Cardiac septum (tissue), 1 donor: ENCODE data around the gene ARHGEF10L. TPM values are rescaled to one million over a fixed set of nuclear protein-coding genes. Genes with fewer than 3 reads are reported as not detected.

Source experiments
- DNase-seq: peaks from one replicate; pipeline ENCODE4 v3.0.0-alpha.2; 2020; ENCODE audit warnings: low spot score
- intact Hi-C: fragments of 100-400 bp; cut with DNase I; formaldehyde crosslinking; loops from one replicate; pipeline ENCODE4 v1.14.0; 2022
- total RNA-seq: library from RNA; stranded (reverse); fragmentation: NEBNext Ultra II Directional; extraction: Animal tissue kit (Norgen Biotek cat#: 25700); gene quantifications from one replicate; pipeline ENCODE4 v1.2.1, GENCODE V29; 2021
- donor health status: DM: no; HTN: no; CAD: no.

The ARHGEF10L gene
- total RNA-seq, 1 donor from 2014 or later = 59.8 TPM

- no peak for DNase-seq
- intact Hi-C loops = no loop called here
Measured at GRCh38 chr1:17676387-17677060, 137.0 kb downstream of the ARHGEF10L start.

- no peak for DNase-seq
- intact Hi-C loops = no loop called here
Measured at GRCh38 chr1:17678011-17678410, 138.5 kb downstream of the ARHGEF10L start.

DNA sequence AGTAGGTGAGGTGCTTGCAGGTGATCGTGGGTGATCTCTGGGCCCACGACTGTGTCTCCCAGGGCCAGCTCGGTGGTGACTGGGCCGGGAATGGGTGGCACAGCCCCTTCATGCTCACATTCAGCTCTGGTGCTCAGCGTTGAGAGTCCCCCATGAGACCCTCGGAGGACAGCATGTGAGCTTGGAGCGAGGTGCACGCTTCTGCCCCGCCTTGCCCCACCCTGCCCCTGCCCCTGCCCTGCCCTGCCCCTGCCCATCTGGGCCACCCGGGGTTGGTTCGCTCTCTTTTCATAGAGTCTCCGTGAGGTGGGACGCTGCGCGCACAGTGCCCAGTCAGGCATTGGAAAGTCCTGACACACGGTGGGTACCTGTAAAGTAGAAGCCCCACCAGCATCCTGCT, 140.4 kb downstream of the ARHGEF10L start:
- no peak for DNase-seq
- intact Hi-C loops = no loop called here

GRCh38 chr1:17680308-17680707, 140.8 kb downstream of the ARHGEF10L start:
- intact Hi-C loops = no loop called here
- no peak for DNase-seq

GRCh38 chr1:17682400-17682799, 142.9 kb downstream of the ARHGEF10L start:
- no peak for DNase-seq
- intact Hi-C loops = no loop called here

- DNase-seq = no peak
- intact Hi-C loops = no loop called here
Measured at GRCh38 chr1:17683598-17683997, 144.1 kb downstream of the ARHGEF10L start.

DNA sequence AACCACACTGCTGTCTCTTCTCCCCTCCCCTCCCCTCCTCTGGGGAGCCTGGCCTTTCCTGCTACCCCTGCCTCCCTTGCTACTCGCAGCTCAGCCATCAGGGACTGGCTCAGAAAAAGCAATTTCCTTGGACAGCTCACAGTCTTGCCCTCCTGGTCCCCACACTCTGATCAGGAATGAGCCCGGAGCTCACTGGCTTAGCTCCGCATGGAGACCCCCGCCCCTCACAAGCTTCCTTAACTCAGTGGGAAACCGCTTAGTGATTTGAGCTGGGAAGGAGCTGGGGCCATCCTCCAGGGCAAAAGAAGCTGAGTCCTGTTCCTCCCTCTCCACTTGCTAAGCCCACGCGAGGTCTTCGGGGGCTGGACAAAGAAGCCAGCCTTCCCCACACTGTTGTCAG, 145.3 kb downstream of the ARHGEF10L start:
- DNase-seq = no peak

GRCh38 chr1:17686258-17686657, 146.8 kb downstream of the ARHGEF10L start:
- intact Hi-C loops = no loop called here
- no peak for DNase-seq

More for the DNA sequence above, 145.3 kb downstream of the ARHGEF10L start:
- intact Hi-C loops = no loop called here

DNA sequence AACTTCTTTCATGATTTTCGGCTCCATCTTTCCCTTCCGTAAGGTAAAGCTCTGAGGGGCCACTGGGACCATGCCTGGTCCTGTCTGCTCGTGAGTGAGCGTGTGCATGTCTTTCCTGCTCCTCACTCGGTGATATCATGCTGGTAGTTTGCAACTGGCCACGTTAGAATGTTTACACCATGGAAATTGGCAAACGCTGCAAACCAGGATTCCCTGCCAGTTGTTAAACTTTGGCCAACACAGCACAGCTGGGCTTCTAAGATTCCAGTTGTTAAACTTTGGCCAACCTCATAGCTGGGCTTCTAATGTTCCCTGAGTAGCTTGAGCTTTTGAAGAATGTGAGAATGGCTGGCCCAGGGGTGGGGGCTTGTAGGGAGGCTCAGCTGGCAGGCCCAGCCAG, 147.6 kb downstream of the ARHGEF10L start:
- no peak for DNase-seq
- intact Hi-C loops = no loop called here

DNA sequence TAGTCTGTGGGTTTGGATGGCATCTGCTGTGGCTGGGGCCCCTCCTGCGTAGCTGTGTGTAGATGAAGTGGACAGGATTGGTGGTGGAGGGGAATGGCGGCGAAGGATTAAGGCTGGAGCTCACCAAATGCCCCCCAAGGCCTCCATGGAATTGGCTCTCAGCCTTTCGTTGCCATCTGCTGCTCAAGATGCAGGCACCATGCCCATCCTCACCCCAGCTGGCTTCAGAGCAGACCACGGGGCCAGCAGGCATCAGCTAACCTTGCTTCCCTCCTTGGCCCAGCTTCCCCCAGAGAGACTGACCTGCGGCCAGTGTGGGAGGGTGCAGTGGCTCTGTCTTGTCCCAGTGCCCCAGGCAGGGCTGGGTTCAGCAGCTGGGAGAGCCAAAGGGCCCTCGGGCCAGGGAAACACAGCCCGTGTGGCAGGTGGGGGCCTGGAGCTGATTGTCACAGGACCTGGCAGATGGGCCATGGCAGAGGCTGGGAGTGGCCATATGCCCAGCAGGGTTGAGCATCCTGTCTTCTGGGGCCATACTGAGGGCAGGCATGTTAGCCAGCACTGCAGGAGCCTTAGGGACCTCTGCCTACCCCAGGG, 148.8 kb downstream of the ARHGEF10L start:
- intact Hi-C loops = no loop called here
- no peak for DNase-seq

DNA sequence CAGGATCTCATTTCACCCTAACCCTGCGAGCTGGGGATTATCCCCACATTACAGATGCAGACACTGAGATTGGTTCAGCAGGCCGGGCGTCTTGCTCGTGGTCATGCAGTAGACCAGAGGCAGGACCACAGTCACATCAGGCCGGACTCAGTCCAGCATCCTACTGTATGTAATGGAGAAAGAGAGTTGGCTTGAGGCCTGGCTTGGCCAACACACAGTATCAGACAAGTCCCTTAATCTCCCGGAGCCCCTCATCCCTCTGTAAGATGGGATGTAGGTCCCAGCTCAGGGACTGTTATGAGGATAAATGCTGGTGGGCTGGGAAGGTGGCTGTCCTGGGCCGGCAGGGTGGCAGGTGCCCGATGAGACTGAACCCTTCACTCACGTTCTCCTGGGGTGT, 149.5 kb downstream of the ARHGEF10L start:
- no peak for DNase-seq
- intact Hi-C loops = no loop called here

GRCh38 chr1:17690906-17691634, 151.6 kb downstream of the ARHGEF10L start:
- DNase-seq = no peak

DNA sequence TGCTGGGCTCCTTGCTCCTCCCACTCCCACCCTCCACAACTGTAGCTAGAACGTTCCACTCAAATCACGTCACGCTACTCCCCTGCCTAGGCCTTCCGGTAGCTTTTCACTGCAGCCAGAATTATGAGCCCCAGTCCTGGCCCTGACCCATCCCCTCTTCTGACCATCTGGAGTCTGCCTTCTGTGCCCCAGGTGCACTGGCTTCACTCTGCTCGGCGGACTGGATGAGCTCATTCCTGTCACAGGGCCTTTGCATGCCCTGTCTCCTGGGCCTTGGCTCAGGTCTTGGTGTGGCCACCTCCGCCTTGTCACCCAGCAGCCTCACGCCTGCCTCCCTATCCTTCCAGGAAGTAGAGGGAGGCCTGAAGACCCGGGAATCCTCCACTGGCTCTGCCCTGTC, 153.1 kb downstream of the ARHGEF10L start:
- DNase-seq = no peak
- intact Hi-C loops = no loop called here

More at GRCh38 chr1:17690906-17691634, 151.6 kb downstream of the ARHGEF10L start:
- intact Hi-C loops = no loop called here

DNA sequence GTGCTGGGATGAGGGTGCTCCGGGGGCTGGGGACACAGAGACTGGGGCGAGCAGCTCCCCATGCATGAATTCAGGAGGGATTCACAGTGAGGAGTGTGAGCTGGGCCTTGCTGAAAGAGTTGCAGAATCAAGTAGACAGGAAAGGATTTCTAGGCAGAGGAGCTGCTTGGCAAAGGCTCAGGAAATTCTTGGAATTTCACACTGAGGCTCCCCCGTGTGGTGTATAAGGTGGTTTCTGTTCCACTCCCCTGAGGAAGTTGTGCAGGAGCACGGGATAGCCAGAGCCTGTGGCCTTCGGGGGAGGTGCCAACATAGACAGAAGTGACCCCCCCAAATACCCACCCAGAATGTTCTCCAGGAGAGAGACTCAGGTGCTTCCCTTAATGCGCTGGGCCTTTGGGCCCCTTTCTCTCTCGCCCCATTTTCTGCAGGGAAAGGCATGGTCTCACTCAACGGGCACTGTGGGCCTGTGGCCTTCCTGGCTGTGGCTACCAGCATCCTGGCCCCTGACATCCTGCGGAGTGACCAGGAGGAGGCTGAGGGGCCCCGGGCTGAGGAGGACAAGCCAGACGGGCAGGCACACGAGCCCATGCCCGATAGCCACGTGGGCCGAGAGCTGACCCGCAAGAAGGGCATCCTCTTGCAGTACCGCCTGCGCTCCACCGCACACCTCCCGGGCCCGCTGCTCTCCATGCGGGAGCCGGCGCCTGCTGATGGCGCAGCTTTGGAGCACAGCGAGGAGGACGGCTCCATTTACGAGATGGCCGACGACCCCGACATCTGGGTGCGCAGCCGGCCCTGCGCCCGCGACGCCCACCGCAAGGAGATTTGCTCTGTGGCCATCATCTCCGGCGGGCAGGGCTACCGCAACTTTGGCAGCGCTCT, 157.2 kb downstream of the ARHGEF10L start:
- intact Hi-C loops = no loop called here
- no peak for DNase-seq

GRCh38 chr1:17697458-17697857, 158.0 kb downstream of the ARHGEF10L start:
- intact Hi-C loops = no loop called here
- DNase-seq = no peak

DNA sequence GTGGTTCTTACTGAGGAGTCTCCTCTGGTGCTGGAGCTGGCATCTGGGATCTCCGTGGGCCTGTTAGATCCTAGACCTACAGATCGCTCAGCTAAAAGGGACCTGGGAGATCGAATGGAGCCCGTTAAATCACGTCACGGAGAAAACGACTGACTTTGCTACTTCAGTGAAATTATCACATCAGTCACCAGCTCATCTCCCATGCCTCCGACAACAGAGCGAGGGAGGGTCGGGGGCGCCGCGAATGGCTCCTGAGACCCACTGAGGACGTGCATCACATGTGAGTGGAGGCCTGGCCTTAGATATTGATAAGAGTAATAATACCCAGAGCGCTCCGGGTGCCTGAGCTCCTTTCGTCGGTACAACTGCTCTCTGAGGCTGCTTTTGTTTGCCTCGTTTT, 160.1 kb downstream of the ARHGEF10L start:
- DNase-seq = no peak
- intact Hi-C loops = no loop called here

DNA sequence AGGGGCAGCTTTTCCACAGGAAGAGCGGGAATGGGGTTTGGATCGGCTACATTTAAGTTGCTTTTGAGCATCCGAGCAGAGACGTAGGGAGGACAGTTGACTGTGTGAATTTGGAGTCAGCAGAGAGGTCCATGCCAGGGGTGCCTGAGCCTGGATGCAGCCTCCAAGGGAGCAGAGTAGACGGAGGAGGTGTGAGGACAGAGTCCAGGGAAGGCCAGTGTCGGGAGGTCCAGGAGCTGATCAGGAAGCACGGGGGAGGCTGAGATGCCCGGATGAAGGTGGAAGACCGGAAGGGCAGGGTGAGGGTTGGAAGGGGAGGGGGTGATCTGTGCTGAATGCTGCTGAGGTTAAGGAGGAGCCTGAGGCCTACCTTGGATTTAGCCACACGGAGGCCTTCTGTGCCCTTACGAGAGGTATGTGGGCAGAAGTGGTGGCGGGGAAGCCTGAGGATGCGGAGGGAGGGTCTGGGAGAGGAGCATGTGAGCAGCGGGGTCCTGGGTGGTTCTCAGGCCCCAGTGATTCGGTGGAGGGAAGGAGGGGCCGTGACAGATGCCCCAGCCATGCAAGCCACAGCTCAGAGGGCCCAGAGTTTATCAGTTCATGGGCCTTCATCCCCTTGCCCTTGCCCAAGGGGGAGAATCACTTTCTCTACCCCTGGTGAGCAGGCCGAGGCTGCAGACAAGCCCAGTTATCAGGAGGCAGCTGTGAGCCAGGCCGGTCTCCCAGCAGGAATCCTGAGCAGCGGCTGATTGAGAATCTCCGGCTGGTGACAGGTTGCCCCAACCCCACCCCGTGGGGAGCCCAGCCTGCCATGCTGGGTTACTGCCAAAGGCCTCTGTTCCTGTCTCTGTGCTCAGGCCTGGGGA, 161.7 kb downstream of the ARHGEF10L start:
- DNase-seq = no peak
- intact Hi-C loops = no loop called here

- no peak for DNase-seq
- intact Hi-C loops = no loop called here
Measured at GRCh38 chr1:17704176-17704575, 164.7 kb downstream of the ARHGEF10L start.

DNA sequence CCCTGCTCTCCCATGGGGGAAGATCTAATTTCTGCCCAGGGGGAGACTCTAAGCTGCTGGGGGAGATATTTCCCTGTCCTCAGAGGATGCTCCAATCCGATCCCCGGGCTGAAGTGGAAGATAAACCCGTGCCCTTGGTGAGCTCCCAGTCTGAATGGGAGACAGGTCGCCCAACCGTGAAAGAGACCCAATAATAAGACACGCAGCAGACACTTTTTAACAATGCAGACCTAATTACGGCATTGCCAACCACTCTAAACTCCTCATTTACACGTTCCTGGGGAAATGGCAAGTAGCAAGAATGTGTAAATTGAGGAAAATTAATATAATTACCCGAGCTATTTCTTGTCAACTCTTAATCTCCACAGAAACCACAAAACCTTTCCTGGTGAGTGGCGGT, 166.9 kb downstream of the ARHGEF10L start:
- DNase-seq = no peak
- intact Hi-C loops = no loop called here
